ENCODE results near the gene KHDC3L.

- TF ChIP-seq CTCF (IDR thresholded peaks at IDR 0.05) (no peak), POLR2A (IDR thresholded peaks at IDR 0.05) (no peak)
Observed at GRCh38 chr6:73391675-73392074, 29.2 kb downstream of the KHDC3L start.

All from right lobe of liver (tissue), 4 donors.